ENCODE measurements around the gene TCOF1.

Gene TCOF1

DNA sequence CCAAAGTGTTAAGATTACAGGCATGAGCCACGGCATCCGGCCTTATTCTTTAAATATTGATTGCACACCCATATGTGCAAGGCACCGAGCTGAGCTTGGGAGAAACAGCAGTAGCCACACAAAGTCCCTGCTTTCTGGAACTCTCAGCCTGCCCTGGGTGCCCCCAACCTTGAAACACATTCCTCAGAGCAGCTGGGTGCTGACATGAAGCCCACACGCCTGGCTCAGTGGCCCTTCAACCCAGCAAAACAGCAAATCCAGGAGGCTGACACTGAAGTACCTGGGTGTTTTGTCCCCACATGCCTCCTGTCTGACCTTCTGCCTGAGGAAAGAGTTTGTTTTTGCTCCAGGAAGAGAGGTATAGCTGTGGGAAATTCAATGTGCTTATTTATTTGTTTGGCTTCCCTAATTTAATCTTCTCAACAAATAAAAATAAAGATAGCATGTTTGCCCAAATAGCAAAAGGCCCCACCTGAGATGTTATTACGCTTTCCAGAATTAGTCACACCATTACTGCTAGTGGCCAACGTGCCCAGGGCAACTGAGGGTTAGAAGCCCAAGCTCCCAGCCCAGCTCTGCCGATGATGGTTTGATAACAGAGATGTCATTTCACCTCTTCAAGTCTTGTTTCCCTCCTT, 13.4 kb upstream of the TCOF1 start:
- no peak for TF ChIP-seq ZNF70 (CRISPR knock-in tag; IDR thresholded peaks at IDR 0.05)
- TF ChIP-seq ARNTL (CRISPR knock-in tag; IDR thresholded peaks at IDR 0.05; ENCODE audit: borderline replicate concordance, low read depth) = no peak
- no peak for TF ChIP-seq CSDC2 (CRISPR knock-in tag; IDR thresholded peaks at IDR 0.05)
- TF ChIP-seq RARB (CRISPR knock-in tag; IDR thresholded peaks at IDR 0.05) = no peak
- no peak for TF ChIP-seq TOX (CRISPR knock-in tag; IDR thresholded peaks at IDR 0.05; ENCODE audit: borderline replicate concordance)
- TF ChIP-seq SNAI2 (CRISPR knock-in tag; IDR thresholded peaks at IDR 0.05) = no peak
- TF ChIP-seq TCF4 (CRISPR knock-in tag; IDR thresholded peaks at IDR 0.05; ENCODE audit: borderline replicate concordance) = no peak
- TF ChIP-seq OSR1 (CRISPR knock-in tag; IDR thresholded peaks at IDR 0.05) = no peak
- TF ChIP-seq GLIS3 (CRISPR knock-in tag; IDR thresholded peaks at IDR 0.05) = no peak
- TF ChIP-seq, protein P1, sequence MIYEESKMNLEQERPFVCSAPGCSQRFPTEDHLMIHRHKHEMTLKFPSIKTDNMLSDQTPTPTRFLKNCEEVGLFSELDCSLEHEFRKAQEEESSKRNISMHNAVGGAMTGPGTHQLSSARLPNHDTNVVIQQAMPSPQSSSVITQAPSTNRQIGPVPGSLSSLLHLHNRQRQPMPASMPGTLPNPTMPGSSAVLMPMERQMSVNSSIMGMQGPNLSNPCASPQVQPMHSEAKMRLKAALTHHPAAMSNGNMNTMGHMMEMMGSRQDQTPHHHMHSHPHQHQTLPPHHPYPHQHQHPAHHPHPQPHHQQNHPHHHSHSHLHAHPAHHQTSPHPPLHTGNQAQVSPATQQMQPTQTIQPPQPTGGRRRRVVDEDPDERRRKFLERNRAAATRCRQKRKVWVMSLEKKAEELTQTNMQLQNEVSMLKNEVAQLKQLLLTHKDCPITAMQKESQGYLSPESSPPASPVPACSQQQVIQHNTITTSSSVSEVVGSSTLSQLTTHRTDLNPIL (CRISPR knock-in tag; IDR thresholded peaks at IDR 0.05; ENCODE audit: low read depth) = no peak
- TF ChIP-seq PATZ1 (CRISPR knock-in tag; IDR thresholded peaks at IDR 0.05; ENCODE audit: borderline replicate concordance) = no peak
- no peak for ATAC-seq

DNA sequence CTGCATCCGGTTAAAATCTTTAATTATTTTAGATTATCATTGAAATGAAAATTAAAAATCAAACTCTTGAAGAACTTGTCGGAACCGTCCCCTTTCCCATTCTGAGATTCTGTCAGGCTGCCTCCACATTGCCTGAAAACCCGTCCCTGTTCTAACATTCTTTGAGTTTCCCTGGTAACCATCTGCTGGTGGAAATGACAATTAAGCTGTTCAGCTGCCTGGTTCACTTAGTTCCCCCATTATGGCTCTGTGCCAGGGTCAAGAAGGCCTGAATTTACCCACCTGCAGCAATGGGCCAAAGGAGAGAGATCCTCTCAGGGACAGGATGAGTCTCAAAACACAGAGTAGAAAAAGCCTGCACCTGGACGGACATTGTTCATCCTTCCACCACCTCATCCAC, 11.8 kb upstream of the TCOF1 start:
- TF ChIP-seq SNAI2 (CRISPR knock-in tag; IDR thresholded peaks at IDR 0.05) (no peak), TCF4 (CRISPR knock-in tag; IDR thresholded peaks at IDR 0.05; ENCODE audit: borderline replicate concordance) (no peak), RARB (CRISPR knock-in tag; IDR thresholded peaks at IDR 0.05) (no peak), CSDC2 (CRISPR knock-in tag; IDR thresholded peaks at IDR 0.05) (no peak), ARNTL (CRISPR knock-in tag; IDR thresholded peaks at IDR 0.05; ENCODE audit: borderline replicate concordance, low read depth) (no peak), GLIS3 (CRISPR knock-in tag; IDR thresholded peaks at IDR 0.05) (no peak), ZNF565 (CRISPR knock-in tag; conservative IDR thresholded peaks at IDR 0.05; ENCODE audit: low read depth) (no peak), ESRRG (CRISPR knock-in tag; IDR thresholded peaks at IDR 0.05) (no peak), TOX (CRISPR knock-in tag; IDR thresholded peaks at IDR 0.05; ENCODE audit: borderline replicate concordance) (no peak), BACH2 (CRISPR knock-in tag; IDR thresholded peaks at IDR 0.05; ENCODE audit: borderline replicate concordance) (no peak), ISL1 (CRISPR knock-in tag; IDR thresholded peaks at IDR 0.05) (no peak)
- TF ChIP-seq, protein P1 (CRISPR knock-in tag; IDR thresholded peaks at IDR 0.05; ENCODE audit: low read depth) = no peak
- ATAC-seq = no peak

DNA sequence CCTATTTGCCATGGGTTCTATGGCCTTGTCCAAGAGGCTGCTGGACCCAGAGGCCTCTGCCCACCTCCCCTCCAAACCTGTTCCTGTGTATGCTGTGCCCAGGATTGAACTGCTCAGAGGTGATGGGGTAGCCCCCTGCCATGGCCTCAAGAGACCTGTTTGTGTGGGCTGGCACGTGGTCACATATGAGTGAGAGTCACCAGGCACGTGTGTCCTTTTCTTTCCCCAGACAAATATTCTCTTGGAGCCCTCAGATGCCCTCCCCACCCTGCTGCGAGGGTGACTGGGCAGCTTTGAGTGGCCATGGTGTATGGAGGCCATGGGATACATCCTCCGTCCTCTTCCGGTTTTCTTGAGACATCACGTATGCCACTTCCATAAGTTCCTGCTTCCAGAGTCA, 10.9 kb upstream of the TCOF1 start:
- ATAC-seq = no peak
- TF ChIP-seq ZNF8 (CRISPR knock-in tag; IDR thresholded peaks at IDR 0.05) = no peak
- TF ChIP-seq ZFP30 (CRISPR knock-in tag; IDR thresholded peaks at IDR 0.05) = no peak
- no peak for TF ChIP-seq PATZ1 (CRISPR knock-in tag; IDR thresholded peaks at IDR 0.05; ENCODE audit: borderline replicate concordance)
- TF ChIP-seq ZC3H10 (CRISPR knock-in tag; IDR thresholded peaks at IDR 0.05) = no peak
- TF ChIP-seq ZNF565 (CRISPR knock-in tag; conservative IDR thresholded peaks at IDR 0.05; ENCODE audit: low read depth) = no peak
- TF ChIP-seq, protein P1 (CRISPR knock-in tag; IDR thresholded peaks at IDR 0.05; ENCODE audit: low read depth) = no peak
- TF ChIP-seq PPARA (CRISPR knock-in tag; IDR thresholded peaks at IDR 0.05; ENCODE audit: borderline replicate concordance) = no peak
- no peak for TF ChIP-seq POU6F1 (CRISPR knock-in tag; IDR thresholded peaks at IDR 0.05; ENCODE audit: borderline replicate concordance, low read depth)
- TF ChIP-seq TCF4 (CRISPR knock-in tag; IDR thresholded peaks at IDR 0.05; ENCODE audit: borderline replicate concordance) = no peak
- TF ChIP-seq GLIS3 (CRISPR knock-in tag; IDR thresholded peaks at IDR 0.05) = no peak
- no peak for TF ChIP-seq ESRRG (CRISPR knock-in tag; IDR thresholded peaks at IDR 0.05)
- no peak for TF ChIP-seq TOX (CRISPR knock-in tag; IDR thresholded peaks at IDR 0.05; ENCODE audit: borderline replicate concordance)
- TF ChIP-seq, protein P2, sequence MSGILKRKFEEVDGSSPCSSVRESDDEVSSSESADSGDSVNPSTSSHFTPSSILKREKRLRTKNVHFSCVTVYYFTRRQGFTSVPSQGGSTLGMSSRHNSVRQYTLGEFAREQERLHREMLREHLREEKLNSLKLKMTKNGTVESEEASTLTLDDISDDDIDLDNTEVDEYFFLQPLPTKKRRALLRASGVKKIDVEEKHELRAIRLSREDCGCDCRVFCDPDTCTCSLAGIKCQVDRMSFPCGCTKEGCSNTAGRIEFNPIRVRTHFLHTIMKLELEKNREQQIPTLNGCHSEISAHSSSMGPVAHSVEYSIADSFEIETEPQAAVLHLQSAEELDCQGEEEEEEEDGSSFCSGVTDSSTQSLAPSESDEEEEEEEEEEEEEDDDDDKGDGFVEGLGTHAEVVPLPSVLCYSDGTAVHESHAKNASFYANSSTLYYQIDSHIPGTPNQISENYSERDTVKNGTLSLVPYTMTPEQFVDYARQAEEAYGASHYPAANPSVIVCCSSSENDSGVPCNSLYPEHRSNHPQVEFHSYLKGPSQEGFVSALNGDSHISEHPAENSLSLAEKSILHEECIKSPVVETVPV (CRISPR knock-in tag; IDR thresholded peaks at IDR 0.05) = no peak
- no peak for TF ChIP-seq ZNF70 (CRISPR knock-in tag; IDR thresholded peaks at IDR 0.05)
- no peak for TF ChIP-seq BACH2 (CRISPR knock-in tag; IDR thresholded peaks at IDR 0.05; ENCODE audit: borderline replicate concordance)
- TF ChIP-seq ZFP3 (CRISPR knock-in tag; IDR thresholded peaks at IDR 0.05) = no peak
- no peak for TF ChIP-seq CSDC2 (CRISPR knock-in tag; IDR thresholded peaks at IDR 0.05)
- no peak for TF ChIP-seq OSR1 (CRISPR knock-in tag; IDR thresholded peaks at IDR 0.05)
- no peak for TF ChIP-seq ISL1 (CRISPR knock-in tag; IDR thresholded peaks at IDR 0.05)
